SK-N-MC (cell line): ENCODE results near the gene LMO2.
A peak's percentile ranks its signal among the peaks of the same experiment; 100 is the strongest.
"Not testable (repeated sequence)": the region's sequence is repeated elsewhere in the genome, so short reads cannot be mapped to it uniquely, and the experiment has no call there.

ENCODE experiments used
- DNase-seq: peaks from one replicate; pipeline ENCODE4 v3.0.0-alpha.2; 2011; ENCODE audit warnings: low read depth, low spot score
- H3K27ac ChIP-seq: fragments of 200-600 bp; sonication (generic); 2 replicates; pipeline ENCODE4 v1.5.1; 2016; ENCODE audit warnings: mixed run types
- H3K36me3 ChIP-seq: fragments of 200-600 bp; sonication (generic); 2 replicates; pipeline ENCODE4 v1.6.1; 2017; ENCODE audit warnings: antibody characterized with exemption, low read length, mixed read lengths; ENCODE audit not compliant: insufficient read depth
- H3K4me3 ChIP-seq: fragments of 200-600 bp; sonication (generic); 2 replicates; pipeline ENCODE4 v1.5.1; 2016
- H3K9ac ChIP-seq: fragments of 200-600 bp; sonication (generic); 2 replicates; pipeline ENCODE4 v1.8.0; 2017; ENCODE audit warnings: mixed run types, mixed read lengths; ENCODE audit not compliant: insufficient read length
- H3K9me3 ChIP-seq: fragments of 200-600 bp; sonication (generic); 2 replicates; pipeline ENCODE4 v1.6.1; 2017; ENCODE audit warnings: low read depth, mild to moderate bottlenecking, antibody characterized with exemption, low read length, moderate library complexity, mixed read lengths
- EZH2 ChIP-seq: fragments of 200-600 bp; sonication (generic); IDR thresholded peaks from one replicate; pipeline ENCODE4 v1.6.1; 2017; ENCODE audit warnings: antibody characterized with exemption
- FOXP2 ChIP-seq: optimal IDR thresholded peaks from 2 replicates; pipeline ENCODE3; 2011; ENCODE audit warnings: mild to moderate bottlenecking, moderate library complexity; ENCODE audit not compliant: insufficient read depth; ENCODE audit errors: extremely low read length, control extremely low read depth
- POLR2AphosphoS5 ChIP-seq: IDR thresholded peaks from 2 replicates; pipeline ENCODE4 v1.6.1; 2012; ENCODE audit warnings: mild to moderate bottlenecking, low read depth, low read length, borderline replicate concordance

Gene LMO2

DNA sequence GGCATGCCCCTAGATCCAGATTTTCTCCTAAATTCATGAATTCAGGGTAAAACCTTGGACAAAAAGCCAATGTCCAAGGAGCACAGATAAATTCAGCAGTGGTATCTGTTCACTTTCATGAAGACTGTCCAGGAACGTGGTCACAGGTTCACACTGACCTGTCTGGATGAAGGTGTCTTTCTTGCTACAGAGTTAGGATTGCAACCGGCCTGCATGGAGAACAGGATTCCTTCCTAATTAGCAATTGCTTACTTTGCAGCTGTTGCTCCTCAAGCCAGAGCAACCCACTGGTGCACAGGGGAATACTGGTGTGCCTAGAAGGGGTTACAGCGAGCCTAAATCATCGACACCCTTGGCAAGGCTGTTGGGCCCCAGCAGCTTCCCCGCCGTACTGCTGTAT is 47.6 kb downstream of the LMO2 start:
- H3K27ac ChIP-seq, result no peak overlapping the region
- no peaks in the 10 kb centered on the region for H3K9me3 ChIP-seq
- H3K4me3 ChIP-seq, result no peak overlapping the region
- no peak for TF ChIP-seq EZH2
- TF ChIP-seq POLR2AphosphoS5, result no peak
- TF ChIP-seq FOXP2, result no peak
- DNase-seq, result no peak
- no peaks in the 10 kb centered on the region for H3K36me3 ChIP-seq
- no peak overlapping the region for H3K9ac ChIP-seq

DNA sequence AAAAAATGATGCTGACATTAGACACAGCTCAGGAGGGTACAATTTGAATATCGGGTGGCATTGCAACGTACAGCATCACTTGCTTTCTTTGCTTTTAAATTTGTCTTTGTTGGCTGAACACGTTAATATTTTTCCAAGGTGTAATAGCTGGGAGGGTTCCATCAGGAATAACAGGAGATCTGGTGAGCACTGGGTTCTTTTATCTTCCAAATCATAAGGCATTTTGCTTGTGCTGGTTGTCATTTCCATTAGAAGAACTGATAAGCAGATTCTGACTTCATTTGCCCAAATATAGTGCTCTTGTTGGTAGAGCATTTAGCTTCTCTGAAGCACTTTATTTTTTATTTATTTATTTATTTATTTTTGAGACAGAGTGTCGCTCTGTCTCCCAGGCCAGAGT is 48.9 kb downstream of the LMO2 start:
- TF ChIP-seq FOXP2, result no peak
- no peak for TF ChIP-seq POLR2AphosphoS5
- TF ChIP-seq EZH2, result no peak
- no peaks in the 10 kb centered on the region for H3K36me3 ChIP-seq
- no peaks in the 10 kb centered on the region for H3K9me3 ChIP-seq
- H3K9ac ChIP-seq, result no peak overlapping the region
- no peak overlapping the region for H3K4me3 ChIP-seq
- DNase-seq, result no peak
- H3K27ac ChIP-seq, result no peak overlapping the region

DNA sequence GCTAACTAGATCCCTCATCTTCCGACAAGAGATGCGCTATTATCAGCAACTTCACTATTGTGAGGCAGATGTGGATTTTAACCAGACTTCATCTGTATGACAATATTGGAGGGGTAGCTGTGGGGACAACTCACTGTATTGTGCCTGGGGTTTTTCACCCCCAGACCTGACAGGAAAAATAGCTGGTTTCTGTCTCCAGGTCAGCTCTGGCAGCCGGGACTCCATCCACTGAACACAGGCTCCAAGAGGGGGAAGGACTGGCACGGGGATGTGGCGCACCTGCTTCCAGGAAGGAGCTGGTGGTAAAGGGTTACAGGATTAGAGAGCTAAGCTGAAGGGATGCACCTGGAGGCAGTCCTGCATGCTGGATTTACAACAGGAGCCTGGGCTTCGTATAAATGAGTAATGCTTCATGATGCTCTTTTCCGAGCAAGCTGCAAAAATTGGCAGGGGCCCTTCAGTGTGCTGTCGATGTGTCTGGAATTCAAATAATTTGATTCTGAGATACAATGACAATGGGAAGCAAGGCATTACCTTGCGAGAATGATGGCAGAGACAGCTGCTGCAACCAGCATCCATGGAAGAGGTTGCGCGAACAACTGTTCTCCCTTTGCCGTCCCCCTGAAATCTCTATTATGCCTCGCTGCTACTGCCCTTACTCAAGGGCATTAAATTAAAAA is 49.5 kb downstream of the LMO2 start:
- Histone ChIP-seq H3K9me3 (no peaks in the 10 kb centered on the region), H3K9ac (no peak overlapping the region), H3K4me3 (no peak overlapping the region), H3K36me3 (no peaks in the 10 kb centered on the region), H3K27ac (no peak overlapping the region)
- no peak for DNase-seq
- TF ChIP-seq EZH2 (no peak), POLR2AphosphoS5 (no peak), FOXP2 (no peak)

DNA sequence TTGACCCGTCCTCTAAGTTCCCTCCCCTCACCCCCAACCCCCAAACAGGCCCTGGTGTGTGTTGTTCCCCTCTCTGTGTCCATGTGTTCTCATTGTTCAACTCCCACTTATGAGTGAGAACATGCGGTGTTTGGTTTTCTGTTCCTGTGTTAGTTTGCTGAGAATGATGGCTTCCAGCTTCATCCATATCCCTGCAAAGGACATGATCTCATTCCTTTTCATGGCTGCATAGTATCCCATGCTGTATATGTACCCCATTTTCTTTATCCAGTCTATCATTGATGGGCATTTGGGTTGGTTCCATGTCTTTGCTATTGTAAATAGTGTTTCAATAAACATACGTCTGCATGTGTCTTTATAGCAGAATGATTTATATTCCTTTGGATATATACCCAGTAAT is 53.6 kb downstream of the LMO2 start:
- not testable (repeated sequence) for H3K4me3 ChIP-seq, H3K9me3 ChIP-seq, DNase-seq, H3K9ac ChIP-seq, H3K36me3 ChIP-seq
- H3K27ac ChIP-seq, result peak overlapping the region; percentile 99

DNA sequence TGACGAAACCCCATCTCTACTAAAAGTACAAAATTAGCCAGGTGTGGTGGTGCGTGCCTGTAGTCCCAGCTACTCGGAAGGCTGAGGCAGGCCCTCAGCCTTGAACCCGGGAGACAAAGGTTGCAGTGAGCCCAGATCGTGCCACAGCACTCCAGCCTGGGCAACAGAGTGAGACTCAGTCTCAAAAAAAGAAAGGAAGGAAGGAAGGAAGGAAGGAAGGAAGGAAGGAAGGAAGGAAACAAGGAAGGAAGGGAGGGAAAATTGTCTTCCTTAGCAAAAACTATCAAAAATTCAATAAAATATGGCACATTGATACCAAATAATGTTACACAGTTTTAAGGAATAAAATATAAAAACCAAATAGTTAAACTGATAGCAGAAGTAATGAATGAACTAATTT is 54.5 kb downstream of the LMO2 start:
- not testable (repeated sequence) for H3K4me3 ChIP-seq, H3K9me3 ChIP-seq, DNase-seq, H3K36me3 ChIP-seq
- H3K9ac ChIP-seq, result peak overlapping the region; percentile 49
- peak overlapping the region; percentile 99 for H3K27ac ChIP-seq

- peak overlapping the region; percentile 73 for H3K4me3 ChIP-seq
- H3K36me3 ChIP-seq, result no peaks in the 10 kb centered on the region
- no peaks in the 10 kb centered on the region for H3K9me3 ChIP-seq
- H3K27ac ChIP-seq, result peak overlapping the region; percentile 99
- DNase-seq, result peak; percentile 70
- H3K9ac ChIP-seq, result peak overlapping the region; percentile 59
- TF ChIP-seq POLR2AphosphoS5 (no peak), EZH2 (no peak), FOXP2 (no peak)
These were observed 56.6 kb downstream of the LMO2 start for GRCh38 chr11:33835143-33835878.

GRCh38 chr11:33832676-33833075 is 59.2 kb downstream of the LMO2 start:
- Histone ChIP-seq H3K27ac (no peak overlapping the region), H3K36me3 (no peaks in the 10 kb centered on the region), H3K9me3 (no peaks in the 10 kb centered on the region), H3K4me3 (no peak overlapping the region), H3K9ac (no peak overlapping the region)
- TF ChIP-seq EZH2 (no peak), POLR2AphosphoS5 (no peak), FOXP2 (no peak)
- DNase-seq, result no peak

DNA sequence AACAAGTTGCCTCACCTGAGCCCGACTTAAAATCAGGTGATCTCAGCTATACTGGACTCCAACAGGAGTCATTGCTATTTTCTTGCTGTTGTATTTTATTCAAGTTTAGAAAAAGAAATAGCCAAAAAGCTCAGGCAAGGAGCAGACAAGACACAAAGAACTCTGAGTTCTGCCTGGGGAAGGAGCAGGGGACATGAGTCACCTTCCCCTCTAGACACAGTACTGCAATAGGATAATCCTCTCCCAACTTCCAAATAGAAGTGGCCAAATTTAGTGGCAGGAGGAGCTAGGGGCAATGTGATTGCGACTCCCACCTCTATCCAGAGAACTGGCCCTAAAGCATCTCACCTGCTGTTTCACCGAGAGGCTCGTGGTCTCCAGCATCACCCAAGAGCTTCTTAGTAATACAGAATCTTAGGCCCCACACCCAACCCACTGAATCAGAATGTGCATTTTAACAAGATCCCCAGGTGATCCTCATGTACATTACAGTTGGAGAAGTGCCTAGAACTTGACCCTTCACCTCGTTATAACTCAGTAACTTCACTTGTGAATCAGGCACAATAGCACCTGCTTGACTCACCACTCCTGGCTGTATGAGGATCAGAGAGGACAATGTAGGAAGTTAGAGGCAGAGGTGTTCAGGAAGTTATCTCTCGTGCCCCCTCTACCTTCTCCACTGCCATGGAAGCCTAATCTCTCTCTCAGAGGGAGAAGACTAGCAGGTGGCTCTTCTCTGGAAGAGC is 60.8 kb downstream of the LMO2 start:
- Histone ChIP-seq H3K27ac (no peak overlapping the region), H3K4me3 (no peak overlapping the region), H3K36me3 (no peaks in the 10 kb centered on the region), H3K9me3 (no peaks in the 10 kb centered on the region), H3K9ac (no peak overlapping the region)
- no peak for DNase-seq
- TF ChIP-seq EZH2, result no peak
